ENCODE results near the gene SNRPD1. TPM values are rescaled to one million over a fixed set of nuclear protein-coding genes. Genes with fewer than 3 reads are reported as not detected.
"Not testable (repeated sequence)": the region's sequence is repeated elsewhere in the genome, so short reads cannot be mapped to it uniquely, and the experiment has no call there.

Gene SNRPD1
- 75.6 TPM for polyA plus RNA-seq (ENCODE audit: insufficient read length)

DNA sequence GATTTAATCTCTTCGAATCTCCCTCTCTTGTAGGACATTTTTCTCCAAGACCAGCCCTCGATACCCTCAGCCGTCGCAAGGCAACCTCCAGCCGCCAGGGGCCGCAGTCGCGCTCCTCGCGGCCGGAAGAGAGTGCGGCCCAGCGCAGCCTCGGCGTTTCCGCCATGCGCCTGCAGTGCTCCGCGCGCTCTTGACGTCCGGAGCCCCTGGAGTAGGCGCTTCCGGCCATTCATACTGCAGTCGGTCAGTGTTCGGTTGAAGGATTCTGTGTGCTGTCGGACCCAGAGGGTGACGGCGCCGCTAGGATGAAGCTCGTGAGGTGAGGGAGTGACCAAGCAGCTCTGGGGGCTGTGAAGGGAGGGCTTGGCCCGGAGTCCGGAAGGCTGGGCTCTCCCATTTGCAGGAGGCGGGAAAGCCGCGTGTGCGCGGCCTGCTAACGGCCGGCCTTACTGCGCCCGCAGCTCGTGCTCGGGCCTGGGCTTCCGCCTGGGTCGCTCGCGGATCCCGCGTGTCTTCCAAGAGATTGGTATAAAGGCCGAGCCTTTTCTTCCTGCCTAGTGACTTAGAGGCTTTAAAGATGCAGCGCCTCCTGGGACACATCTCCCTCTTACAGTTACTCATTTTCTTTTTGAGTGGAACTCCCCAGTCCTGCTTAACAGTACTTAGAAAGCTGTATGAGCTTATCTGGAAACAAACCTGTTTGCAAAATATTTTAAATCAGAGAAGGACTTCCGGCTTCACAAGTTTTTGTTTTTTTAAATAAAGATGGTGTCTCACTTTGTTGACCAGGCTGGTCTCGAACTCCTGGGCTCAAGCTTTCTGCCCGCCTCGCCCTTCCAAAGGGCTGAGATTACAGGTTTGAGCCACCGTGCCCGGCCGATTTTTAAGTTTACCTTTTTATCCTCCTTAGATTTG, at the start of gene SNRPD1:
Gene SNRPD1 (plus strand): TSS at position 190 of the 915 bp plus-strand sequence. CDS start 116 bp downstream, at position 306.
- DNase-seq: peak; percentile 94

GRCh38 chr18:21571772-21572171, 40.3 kb upstream of the SNRPD1 start:
- DNase-seq: peak; percentile 24

- DNase-seq: no peak
Observed at GRCh38 chr18:21575656-21576055, 36.5 kb upstream of the SNRPD1 start.

GRCh38 chr18:21584391-21584790, 27.7 kb upstream of the SNRPD1 start:
- no peak for DNase-seq

DNA sequence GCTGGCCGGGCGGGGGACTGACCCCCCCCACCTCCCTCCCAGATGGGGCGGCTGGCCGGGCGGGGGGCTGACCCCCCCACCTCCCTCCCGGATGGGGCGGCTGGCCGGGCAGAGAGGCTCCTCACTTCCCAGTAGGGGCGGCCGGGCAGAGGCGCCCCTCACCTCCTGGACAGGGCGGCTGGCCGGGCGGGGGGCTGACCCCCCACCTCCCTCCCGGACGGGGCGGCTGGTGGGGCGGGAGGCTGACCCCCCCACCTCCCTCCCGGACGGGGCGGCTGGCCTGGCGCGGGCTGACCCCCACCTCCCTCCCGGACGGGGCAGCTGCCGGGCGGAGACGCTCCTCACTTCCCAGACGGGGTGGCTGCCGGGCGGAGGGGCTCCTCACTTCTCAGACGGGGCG, 19.8 kb upstream of the SNRPD1 start:
- not testable (repeated sequence) for DNase-seq

DNA sequence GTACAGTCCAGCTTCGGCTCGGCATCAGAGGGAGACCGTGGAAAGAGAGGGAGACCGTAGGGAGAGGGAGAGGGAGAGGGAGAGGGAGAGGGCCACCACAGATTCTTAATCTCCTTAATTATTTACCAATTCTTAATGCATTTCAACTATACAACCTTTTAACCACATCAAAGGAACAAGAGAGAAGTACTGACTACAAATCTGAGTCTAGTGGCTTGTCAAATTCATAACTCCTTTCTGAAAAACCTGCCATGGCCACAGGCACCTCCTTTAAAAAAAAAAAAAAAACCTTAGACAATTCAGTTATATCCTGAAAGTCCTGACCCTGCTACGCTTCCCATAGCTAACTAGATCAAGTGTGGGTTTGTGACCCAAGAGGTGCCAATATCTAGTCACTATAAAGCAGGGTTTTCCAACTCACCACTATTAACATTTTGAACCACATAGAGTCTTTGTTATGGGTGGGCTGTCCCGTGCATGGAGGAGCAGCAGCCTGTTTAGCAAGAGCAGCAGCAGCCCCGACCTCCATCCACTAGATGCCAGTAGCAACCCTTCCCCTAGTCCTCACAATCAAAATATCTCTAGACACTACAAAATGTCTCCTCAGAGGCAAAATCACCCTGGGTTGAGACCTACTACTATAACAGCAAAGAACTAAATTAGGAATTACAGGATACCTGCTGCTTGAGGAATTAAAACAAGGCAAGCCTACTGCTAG, 18.4 kb upstream of the SNRPD1 start:
- no peak for DNase-seq

GRCh38 chr18:21597620-21598019, 14.5 kb upstream of the SNRPD1 start:
- no peak for DNase-seq

DNA sequence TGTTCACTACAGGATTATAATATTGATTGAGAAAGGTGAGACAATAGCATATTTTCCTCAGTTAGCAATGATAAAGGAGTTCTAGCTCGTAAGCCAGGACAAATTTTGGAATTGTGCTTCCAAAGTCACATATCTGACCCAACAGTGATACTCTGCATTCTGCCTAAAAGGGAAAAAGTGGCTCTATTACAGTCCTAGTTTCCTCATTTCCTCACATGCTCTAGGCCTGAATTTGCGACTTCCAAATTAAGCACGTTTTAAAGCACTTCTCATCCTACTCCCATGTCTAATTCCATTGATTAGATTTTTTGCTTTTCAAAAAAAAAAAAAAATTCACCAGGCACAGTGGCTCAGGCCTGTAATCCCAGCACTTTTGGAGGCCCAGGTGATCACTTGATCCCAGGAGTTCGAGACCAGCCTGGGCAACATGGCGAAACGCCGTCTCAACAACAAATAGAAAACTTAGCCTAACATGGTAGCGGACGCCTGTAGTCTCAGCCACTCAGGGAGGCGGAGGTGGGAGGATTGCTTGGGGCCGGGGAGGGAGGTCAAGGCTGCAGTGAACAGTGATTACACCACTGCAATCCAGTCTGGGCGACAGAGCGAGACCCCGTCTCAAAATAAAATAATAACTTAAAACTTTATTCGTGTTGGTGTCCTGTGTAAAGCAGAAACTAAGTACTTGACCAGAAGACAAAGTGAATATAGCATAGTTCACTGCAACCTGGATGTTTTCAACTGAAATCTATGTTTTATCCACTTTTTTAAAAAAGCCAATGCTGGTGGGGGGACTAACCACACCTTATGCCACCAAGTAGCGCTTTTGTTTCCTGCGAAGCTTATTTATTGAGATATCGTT, 13.2 kb upstream of the SNRPD1 start:
- DNase-seq: no peak

- DNase-seq: peak; percentile 20
Observed at GRCh38 chr18:21599585-21600525, 12.3 kb upstream of the SNRPD1 start.

DNA sequence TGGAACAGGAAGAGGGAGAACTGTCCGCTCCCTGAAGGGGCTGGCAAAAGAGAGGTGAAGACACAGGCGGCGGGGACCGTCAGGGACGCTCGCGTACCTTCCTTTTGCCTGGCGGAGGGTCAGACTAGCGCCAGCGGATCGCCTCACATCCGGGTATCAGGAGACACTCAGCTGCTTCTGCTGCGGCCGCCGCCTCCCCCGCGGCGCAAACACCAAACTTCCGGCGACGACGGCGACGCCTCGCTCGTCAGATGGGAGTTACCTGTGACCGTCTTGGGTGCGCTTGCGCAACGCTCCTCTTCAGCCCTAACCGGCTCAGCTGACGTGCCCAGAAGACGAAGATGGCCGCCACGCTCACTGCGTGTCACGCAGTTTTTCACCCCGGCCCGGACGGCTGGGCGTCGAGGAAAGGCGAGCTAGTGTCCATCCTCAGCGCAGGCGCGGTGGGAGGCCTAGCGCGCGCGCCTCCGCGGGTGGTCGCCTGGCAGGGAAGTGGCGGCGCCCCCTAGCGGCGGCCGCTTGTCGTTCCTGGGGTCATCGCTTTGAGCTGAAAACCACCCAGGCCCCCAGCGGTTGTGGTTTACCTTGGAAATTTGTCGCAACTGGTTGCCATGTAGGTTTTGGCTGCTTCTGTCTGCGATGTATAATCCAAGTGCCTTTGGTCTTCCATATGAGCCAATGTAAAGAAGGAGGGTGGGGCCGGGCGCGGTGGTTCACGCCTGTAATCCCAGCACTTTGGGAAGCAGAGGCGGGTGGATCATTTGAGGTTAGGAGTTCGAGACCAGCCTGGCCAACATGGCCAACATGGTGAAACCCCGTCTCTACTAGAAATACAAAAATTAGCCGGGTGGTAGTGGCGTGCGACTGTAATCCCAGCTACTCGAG, 11.3 kb upstream of the SNRPD1 start, which contains the start of gene ESCO1:
Gene ESCO1 (minus strand): TSS at position 179 of the 885 bp plus-strand sequence. CDS start 25,861 bp downstream, outside the sequence.
- peak; percentile 97 for DNase-seq

- no peak for DNase-seq
Observed at GRCh38 chr18:21602299-21602587, 9.9 kb upstream of the SNRPD1 start.

DNA sequence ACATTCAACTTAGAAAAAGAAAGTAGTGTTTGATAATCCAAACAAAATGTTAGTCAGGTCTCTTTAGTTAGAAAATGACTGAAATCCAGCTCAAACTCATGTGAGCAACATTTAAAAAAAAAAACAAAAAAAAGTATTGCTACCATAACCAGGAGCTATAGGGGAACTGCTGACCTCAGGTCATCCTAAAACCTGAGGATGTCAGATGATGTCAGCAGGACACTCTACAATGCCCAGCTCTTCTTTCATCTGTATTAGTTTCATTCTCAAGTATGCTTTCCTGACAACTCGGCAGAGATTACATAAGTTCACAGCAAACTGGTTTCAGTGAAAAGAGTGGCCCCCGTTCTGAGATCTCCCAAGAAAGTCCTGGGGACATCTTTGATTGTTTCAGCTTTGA, 7.4 kb upstream of the SNRPD1 start:
- DNase-seq: no peak

DNA sequence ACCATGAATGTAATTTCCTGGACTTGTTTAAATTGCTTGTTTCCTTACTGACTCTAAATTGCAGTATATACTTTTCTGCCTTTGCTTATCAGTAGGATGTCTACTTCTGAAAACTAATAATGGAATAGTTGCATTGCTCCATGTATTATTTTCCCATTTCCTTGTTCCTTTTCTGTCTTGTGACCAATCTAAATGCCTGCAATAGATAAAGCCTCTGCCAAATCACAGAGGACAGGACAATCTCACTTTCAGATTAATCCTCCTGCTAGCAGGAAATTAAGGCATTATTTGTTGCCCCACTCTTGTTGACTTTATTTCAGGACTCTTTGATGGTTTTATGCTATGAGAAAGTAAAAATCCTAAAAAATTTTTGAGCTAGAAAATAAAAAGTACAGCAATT, 6.9 kb upstream of the SNRPD1 start:
- DNase-seq: no peak

DNA sequence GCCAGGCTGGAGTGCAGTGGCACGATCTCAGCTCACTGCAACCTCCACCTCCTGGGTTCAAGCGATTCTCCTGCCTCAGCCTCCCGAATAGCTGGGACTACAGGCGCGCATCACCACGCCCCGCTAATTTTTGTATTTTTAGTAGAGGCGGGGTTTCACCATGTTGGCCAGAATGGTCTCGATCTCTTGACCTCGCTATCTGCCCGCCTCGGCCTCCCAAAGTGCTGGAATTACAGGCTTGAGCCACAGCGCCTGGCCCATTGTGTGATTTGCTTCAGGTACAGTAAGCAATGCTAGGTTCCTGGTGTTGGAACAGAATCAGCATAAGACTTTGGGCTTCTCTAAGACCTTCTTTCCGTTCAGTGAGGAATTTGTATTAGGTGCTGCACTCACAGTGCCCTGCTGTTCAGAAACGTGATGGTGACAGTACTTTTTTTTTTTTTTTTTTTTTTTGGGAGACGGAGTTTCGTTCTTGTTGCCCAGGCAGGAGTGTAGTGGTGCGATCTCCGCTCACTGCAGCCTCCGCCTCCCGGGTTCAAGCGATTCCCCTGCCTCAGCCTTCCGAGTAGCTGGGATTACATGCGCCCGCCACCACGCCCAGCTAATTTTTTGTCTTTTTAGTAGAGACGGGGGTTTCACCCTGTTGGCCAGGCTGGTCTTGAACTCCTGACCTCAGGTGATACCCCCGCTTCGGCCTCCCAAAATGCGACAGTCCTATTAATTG, 551 bp upstream of the SNRPD1 start:
- DNase-seq: not testable (repeated sequence)

- not testable (repeated sequence) for DNase-seq
Observed at GRCh38 chr18:21621640-21622039, 9.5 kb downstream of the SNRPD1 start.

DNA sequence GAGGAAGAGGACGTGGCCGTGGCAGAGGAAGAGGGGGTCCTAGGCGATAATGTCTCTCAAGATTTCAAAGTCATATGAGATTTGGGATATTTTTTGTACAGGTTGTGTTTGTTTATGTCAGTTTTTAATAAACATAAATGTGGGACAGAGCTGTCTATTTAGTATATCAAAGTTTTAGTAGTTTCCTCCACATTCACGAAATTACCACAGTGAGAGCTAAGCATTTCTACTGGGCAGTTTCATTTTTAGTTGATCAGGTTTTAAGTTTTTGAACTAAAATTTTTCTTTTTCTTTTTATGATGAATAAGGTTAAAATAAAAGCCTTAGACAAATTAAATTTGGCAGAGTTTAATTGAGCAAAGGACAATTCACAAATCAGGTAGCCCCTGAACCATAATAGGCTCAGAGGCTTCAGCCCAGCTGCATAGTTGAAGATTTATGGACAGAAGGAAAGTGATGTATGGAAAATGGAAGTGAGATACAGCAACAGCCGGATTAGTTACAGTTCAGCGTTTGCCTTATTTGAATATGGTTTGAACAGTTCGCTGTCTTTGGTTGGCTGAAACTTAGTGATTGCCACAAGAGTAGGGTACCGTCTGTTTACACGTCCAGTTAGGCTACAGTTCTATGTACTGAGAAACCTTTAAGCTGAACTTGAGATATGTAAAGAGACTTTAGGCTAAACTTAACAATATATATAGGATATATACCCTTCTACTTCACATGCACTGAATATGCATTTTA, 17.1 kb downstream of the SNRPD1 start:
- no peak for DNase-seq

DNA sequence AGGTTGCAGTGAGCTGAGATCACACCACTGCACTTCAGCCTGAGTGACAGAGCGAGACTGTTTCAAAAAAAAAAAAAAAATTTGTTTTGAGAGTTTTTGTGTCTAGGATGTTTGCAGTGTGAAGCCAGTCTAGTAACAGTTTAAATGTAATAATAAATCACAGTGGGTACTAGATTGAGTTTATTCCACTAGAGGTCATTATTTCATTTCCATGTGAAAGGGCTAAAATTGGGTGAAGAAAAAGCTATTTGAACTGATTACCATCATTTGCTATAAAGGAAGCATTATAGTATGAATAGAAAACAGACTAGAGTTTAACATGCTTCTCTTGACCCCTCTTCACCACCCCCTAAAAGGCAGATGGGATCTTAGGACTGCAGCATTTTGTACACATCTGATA, 20.3 kb downstream of the SNRPD1 start:
- no peak for DNase-seq

DNA sequence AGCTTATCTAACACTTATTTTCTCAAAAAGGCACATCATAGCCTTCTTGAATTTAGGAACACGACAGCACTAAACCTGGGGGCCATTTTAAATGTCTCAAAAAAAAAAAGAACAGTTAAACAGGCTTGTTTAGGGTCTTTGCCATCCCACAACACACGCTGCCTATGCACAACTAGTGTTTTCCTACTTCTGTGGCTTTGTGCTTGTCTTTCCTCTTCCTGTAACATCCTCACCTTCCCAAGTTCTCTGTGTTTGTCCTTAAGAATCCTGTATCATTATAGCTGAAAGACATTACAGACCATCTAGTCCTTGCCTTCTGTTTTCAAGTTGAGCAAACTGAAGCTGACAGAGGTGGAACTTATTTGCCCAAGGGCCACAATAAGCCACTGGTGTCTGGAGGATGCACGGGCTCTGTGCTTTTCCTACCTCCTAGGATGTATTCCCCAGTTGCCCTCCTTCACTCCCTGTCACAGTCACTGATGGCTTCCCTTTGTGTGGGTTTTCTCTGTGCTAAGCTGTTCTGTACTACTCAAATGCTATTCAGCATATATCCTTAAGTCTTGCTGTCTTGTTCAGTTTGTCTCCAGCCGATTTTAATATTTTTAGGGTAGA, 22.6 kb downstream of the SNRPD1 start:
- no peak for DNase-seq

GRCh38 chr18:21636769-21637168, 24.7 kb downstream of the SNRPD1 start:
- DNase-seq: no peak

Measured in hindlimb muscle (tissue), 1 donor.